K562 (cell line): ENCODE results near the gene NCL. TPM values are rescaled to one million over a fixed set of nuclear protein-coding genes. Genes with fewer than 3 reads are reported as not detected.

Experiments
- CBX5 ChIP-seq: IDR thresholded peaks from 2 replicates; pipeline ENCODE4 v1.6.1; 2014; ENCODE audit warnings: low read depth, borderline replicate concordance
- ZNF707 ChIP-seq: fragments of 250-450 bp; sonication (Bioruptor Pico); conservative IDR thresholded peaks from 2 replicates; pipeline ENCODE4 v1.8.0; 2022; ENCODE audit warnings: inconsistent platforms, mild to moderate bottlenecking, moderate library complexity
- polyA plus RNA-seq, 8 experiments: library from polyadenylated mRNA; depleted of rRNA in 4 of 8; stranded (reverse) in 5 of 8; unstranded in 3 of 8; fragments of >200 nt; fragmentation: Nextera tagmentation in 2 of 8; fragmentation: Illumina TruSeq in 1 of 8; extraction: Ambion mirVana in 2 of 8; extraction: Trizol in 1 of 8; gene quantifications; 2 replicates each; pipeline versions ENCODE4 v1.2.1 to v1.2.3, GENCODE V29; 2011 to 2014; ENCODE audit warnings: inconsistent platforms in 1 of 8, missing spikeins in 1 of 8
- total RNA-seq, 7 experiments: library from RNA; depleted of rRNA in 6 of 7; stranded (reverse); fragments of >200 nt in 6 of 7; fragmentation: Illumina TruSeq in 2 of 7; extraction: Trizol in 2 of 7; gene quantifications; 2 replicates each; pipeline versions ENCODE4 v1.2.1 to v1.2.3, GENCODE V29; 2011 to 2021; ENCODE audit warnings: low replicate concordance in 1 of 7
- TF ChIP-seq, protein P1 (sequence below): sonication (generic); formaldehyde crosslinking; IDR thresholded peaks from 2 replicates; pipeline ENCODE4 v1.8.0; 2022; ENCODE audit warnings: mild to moderate bottlenecking, missing genetic modification reagents
- TF ChIP-seq, protein P2 (sequence below), 2 experiments: IDR thresholded peaks in 1 of 2; conservative IDR thresholded peaks in 1 of 2; 2 replicates each; pipeline ENCODE4 v1.6.1; 2016; ENCODE audit warnings: low read depth in 2 of 2, mild to moderate bottlenecking in 1 of 2, missing compliant biosample characterization in 1 of 2, missing genetic modification characterization in 1 of 2, moderate library complexity in 1 of 2
- TF ChIP-seq, protein P3 (sequence below): IDR thresholded peaks from 2 replicates; pipeline ENCODE4 v1.6.1; 2011; ENCODE audit warnings: borderline replicate concordance, low read depth, mild to moderate bottlenecking, moderate library complexity, low read length; ENCODE audit not compliant: insufficient read depth, poor library complexity, severe bottlenecking
- TF ChIP-seq, protein P4 (sequence below): fragments of 450-650 bp; formaldehyde crosslinking; IDR thresholded peaks from 2 replicates; pipeline ENCODE4 v1.4.0; 2020; ENCODE audit warnings: mild to moderate bottlenecking, moderate library complexity
- TF ChIP-seq, protein P5 (sequence below): fragments of 250-450 bp; sonication (Bioruptor Pico); IDR thresholded peaks from 2 replicates; pipeline ENCODE4 v1.5.0; 2021; ENCODE audit warnings: mild to moderate bottlenecking, borderline replicate concordance

Gene NCL
- total and polyA plus RNA-seq, 9 of the 15 experiments (the other 6 are each of a cell fraction or from before 2014, with no cell fraction given) = 80.9 to 732 (median 361) TPM

DNA sequence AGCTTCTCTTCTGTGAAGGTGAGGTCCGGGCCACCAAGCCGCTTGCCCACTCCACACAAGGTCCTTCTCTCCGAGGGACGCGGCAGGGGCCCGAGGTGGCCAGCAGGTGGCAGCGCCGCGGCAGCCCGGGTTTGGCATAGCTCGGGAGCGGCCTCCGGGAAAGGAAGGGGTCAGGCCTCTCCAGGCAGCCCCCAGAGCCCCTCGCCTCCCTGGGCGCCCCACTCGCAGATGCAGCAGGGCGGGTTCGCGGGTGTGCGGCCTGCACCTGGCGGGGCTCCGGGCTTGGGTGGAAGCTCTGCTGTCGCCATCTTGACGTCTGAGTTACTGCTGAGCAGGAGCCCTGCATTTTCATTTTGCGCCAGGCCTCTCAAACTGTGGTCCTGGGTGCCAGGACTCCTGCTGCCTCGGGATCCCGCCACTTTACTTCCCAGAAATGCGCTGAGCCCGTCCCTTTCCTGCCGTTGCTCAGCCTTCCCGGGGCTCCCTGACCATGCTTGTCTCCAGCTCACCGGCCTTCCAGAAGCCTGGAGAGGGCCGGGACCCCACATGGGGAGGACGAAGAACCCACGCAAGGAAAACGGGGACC lies 18.6 kb upstream of the NCL start (continued):
- TF ChIP-seq, protein P1, sequence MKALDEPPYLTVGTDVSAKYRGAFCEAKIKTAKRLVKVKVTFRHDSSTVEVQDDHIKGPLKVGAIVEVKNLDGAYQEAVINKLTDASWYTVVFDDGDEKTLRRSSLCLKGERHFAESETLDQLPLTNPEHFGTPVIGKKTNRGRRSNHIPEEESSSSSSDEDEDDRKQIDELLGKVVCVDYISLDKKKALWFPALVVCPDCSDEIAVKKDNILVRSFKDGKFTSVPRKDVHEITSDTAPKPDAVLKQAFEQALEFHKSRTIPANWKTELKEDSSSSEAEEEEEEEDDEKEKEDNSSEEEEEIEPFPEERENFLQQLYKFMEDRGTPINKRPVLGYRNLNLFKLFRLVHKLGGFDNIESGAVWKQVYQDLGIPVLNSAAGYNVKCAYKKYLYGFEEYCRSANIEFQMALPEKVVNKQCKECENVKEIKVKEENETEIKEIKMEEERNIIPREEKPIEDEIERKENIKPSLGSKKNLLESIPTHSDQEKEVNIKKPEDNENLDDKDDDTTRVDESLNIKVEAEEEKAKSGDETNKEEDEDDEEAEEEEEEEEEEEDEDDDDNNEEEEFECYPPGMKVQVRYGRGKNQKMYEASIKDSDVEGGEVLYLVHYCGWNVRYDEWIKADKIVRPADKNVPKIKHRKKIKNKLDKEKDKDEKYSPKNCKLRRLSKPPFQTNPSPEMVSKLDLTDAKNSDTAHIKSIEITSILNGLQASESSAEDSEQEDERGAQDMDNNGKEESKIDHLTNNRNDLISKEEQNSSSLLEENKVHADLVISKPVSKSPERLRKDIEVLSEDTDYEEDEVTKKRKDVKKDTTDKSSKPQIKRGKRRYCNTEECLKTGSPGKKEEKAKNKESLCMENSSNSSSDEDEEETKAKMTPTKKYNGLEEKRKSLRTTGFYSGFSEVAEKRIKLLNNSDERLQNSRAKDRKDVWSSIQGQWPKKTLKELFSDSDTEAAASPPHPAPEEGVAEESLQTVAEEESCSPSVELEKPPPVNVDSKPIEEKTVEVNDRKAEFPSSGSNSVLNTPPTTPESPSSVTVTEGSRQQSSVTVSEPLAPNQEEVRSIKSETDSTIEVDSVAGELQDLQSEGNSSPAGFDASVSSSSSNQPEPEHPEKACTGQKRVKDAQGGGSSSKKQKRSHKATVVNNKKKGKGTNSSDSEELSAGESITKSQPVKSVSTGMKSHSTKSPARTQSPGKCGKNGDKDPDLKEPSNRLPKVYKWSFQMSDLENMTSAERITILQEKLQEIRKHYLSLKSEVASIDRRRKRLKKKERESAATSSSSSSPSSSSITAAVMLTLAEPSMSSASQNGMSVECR = no peak
- TF ChIP-seq, protein P2, sequence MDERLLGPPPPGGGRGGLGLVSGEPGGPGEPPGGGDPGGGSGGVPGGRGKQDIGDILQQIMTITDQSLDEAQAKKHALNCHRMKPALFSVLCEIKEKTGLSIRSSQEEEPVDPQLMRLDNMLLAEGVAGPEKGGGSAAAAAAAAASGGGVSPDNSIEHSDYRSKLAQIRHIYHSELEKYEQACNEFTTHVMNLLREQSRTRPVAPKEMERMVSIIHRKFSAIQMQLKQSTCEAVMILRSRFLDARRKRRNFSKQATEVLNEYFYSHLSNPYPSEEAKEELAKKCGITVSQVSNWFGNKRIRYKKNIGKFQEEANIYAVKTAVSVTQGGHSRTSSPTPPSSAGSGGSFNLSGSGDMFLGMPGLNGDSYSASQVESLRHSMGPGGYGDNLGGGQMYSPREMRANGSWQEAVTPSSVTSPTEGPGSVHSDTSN (CRISPR knock-in tag; IDR thresholded peaks at IDR 0.05; ENCODE audit: low read depth) = no peak
- TF ChIP-seq, protein P2 (tag; conservative IDR thresholded peaks at IDR 0.05; ENCODE audit: low read depth) = no peak
- TF ChIP-seq ZNF707 (CRISPR knock-in tag) (no peak), CBX5 (no peak)
- TF ChIP-seq, protein P3, sequence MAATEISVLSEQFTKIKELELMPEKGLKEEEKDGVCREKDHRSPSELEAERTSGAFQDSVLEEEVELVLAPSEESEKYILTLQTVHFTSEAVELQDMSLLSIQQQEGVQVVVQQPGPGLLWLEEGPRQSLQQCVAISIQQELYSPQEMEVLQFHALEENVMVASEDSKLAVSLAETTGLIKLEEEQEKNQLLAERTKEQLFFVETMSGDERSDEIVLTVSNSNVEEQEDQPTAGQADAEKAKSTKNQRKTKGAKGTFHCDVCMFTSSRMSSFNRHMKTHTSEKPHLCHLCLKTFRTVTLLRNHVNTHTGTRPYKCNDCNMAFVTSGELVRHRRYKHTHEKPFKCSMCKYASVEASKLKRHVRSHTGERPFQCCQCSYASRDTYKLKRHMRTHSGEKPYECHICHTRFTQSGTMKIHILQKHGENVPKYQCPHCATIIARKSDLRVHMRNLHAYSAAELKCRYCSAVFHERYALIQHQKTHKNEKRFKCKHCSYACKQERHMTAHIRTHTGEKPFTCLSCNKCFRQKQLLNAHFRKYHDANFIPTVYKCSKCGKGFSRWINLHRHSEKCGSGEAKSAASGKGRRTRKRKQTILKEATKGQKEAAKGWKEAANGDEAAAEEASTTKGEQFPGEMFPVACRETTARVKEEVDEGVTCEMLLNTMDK = peak; percentile 3
- TF ChIP-seq, protein P4, sequence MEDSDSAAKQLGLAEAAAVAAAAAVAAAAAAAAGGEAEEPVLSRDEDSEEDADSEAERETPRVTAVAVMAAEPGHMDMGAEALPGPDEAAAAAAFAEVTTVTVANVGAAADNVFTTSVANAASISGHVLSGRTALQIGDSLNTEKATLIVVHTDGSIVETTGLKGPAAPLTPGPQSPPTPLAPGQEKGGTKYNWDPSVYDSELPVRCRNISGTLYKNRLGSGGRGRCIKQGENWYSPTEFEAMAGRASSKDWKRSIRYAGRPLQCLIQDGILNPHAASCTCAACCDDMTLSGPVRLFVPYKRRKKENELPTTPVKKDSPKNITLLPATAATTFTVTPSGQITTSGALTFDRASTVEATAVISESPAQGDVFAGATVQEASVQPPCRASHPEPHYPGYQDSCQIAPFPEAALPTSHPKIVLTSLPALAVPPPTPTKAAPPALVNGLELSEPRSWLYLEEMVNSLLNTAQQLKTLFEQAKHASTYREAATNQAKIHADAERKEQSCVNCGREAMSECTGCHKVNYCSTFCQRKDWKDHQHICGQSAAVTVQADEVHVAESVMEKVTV (CRISPR knock-in tag) = no peak
- TF ChIP-seq, protein P5, sequence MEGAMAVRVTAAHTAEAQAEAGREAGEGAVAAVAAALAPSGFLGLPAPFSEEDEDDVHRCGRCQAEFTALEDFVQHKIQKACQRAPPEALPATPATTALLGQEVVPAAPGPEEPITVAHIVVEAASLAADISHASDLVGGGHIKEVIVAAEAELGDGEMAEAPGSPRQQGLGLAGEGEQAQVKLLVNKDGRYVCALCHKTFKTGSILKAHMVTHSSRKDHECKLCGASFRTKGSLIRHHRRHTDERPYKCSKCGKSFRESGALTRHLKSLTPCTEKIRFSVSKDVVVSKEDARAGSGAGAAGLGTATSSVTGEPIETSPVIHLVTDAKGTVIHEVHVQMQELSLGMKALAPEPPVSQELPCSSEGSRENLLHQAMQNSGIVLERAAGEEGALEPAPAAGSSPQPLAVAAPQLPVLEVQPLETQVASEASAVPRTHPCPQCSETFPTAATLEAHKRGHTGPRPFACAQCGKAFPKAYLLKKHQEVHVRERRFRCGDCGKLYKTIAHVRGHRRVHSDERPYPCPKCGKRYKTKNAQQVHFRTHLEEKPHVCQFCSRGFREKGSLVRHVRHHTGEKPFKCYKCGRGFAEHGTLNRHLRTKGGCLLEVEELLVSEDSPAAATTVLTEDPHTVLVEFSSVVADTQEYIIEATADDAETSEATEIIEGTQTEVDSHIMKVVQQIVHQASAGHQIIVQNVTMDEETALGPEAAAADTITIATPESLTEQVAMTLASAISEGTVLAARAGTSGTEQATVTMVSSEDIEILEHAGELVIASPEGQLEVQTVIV = no peak
